Measurements from ENCODE around the gene AJAP1.

The AJAP1 gene

DNA sequence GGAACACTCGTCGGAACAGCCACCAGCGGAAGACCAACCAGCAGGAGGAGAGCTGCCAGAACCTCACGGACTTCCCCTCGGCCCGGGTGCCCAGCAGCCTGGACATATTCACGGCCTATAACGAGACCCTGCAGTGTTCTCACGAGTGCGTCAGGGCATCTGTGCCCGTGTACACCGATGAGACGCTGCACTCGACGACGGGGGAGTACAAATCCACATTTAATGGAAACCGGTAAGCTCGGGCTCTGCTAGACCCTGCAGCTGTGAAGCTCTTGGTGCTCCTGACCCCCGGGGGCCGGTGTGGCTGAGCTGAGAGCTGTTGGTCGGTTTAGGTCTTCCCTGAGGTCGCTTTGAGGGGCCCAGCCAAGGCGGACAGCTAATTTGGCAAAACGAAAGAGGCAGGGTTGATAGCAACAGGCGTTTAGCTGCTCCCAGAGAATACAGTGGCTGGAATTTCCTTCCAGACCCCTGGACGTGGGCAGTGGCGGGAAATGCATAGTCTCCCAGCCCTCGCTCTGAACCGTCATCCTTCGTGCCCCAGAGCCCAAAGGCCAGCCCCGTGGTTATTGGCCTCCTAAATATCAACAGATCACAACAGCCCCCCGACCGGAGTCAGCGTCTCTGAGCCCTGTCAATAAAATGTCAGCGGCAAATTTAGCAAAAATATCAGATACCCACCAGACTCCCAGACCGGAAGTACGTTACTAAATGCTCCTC, 118.0 kb downstream of the AJAP1 start:
- no peak for DNase-seq (ENCODE audit: low spot score)

DNA sequence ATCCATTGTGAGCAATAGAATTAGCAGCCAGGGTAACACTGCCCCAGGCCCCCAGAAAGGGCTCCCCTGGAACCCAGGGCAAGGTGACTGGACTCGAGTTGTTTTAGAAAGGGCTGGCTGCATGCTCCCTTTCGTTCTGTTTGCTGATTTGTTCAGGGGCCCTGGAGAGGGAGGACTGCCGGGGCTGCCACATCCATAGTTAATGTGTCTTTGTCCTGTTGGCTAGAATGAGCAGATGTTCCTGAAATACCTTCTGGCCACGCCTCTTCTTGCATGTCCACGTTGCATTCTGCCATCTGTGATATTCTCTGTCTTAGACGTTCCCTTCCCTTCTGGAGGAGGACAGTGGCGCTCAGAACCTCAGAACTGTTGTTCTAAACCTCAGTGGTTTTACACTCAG, 118.8 kb downstream of the AJAP1 start:
- no peak for DNase-seq (ENCODE audit: low spot score)

- DNase-seq (ENCODE audit: low spot score), result no peak
Measured at GRCh38 chr1:4775506-4775905, 121.1 kb downstream of the AJAP1 start.

DNA sequence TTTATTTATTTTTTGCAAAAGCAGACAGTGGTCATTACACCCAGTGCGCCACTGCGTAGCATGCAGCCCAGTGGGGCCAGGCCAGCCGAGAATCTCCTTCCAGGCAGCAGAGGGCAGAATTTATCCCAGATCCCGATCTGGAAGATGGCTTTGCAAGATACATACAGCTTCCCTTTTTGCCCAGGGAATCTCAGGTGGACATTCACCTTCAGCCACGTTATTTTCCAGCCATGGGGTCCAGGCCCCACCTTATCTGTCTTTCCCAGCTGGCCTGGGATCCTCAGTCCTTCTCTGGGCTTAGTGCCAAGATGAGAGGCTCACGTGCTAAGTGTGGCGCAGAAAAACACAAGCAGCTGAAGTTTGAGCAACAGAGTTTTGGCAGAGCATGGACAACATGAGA, 123.6 kb downstream of the AJAP1 start:
- no peak for DNase-seq (ENCODE audit: low spot score)

- DNase-seq (ENCODE audit: low spot score), result no peak
Measured at GRCh38 chr1:4781646-4782045, 127.2 kb downstream of the AJAP1 start.

DNA sequence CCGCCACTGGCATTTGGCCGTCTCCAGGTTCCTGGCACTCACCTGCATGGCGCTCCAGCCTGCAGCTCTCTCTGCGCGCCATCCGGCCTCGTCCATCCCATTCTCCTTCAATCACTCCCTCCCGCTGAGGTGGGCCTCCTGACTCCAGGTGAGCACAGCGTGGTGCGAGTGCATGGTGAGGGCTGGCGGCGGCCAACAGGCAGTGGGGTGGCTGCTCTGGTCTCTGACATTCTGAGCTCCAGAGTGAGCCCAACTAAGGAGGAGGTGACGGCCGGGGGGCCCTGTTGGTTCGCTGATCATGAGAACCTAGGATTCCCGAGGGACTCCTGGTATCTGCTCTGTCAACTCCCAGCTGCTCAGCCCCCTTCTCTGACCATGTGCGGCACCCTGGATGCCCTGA, 130.4 kb downstream of the AJAP1 start:
- no peak for DNase-seq (ENCODE audit: low spot score)

GRCh38 chr1:4786055-4786454, 131.6 kb downstream of the AJAP1 start:
- no peak for DNase-seq (ENCODE audit: low spot score)

- no peak for DNase-seq (ENCODE audit: low spot score)
Measured at GRCh38 chr1:4787551-4787950, 133.1 kb downstream of the AJAP1 start.

DNA sequence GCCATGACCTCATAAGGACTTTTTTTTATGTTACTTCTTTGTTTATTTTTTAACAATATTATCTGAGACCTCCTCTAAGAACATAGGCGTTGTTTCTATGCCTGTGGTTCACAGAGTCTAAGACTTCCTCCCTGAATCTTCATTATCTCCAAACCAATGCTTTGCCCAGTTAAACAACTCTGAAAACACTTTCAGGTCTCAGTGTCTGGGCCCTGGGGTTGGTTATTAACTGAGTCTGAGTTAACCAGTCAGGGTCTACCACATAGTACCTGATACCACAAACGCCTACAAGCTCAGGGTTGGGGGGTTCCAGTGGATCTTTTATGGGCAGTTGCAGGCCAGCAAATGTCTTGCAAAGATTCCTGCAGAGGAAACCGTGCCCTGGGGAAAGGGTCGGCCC, 138.2 kb downstream of the AJAP1 start:
- DNase-seq (ENCODE audit: low spot score), result no peak

- DNase-seq (ENCODE audit: low spot score), result no peak
Measured at GRCh38 chr1:4794020-4794780, 139.8 kb downstream of the AJAP1 start.

GRCh38 chr1:4796161-4797015, 142.0 kb downstream of the AJAP1 start:
- no peak for DNase-seq (ENCODE audit: low spot score)

DNA sequence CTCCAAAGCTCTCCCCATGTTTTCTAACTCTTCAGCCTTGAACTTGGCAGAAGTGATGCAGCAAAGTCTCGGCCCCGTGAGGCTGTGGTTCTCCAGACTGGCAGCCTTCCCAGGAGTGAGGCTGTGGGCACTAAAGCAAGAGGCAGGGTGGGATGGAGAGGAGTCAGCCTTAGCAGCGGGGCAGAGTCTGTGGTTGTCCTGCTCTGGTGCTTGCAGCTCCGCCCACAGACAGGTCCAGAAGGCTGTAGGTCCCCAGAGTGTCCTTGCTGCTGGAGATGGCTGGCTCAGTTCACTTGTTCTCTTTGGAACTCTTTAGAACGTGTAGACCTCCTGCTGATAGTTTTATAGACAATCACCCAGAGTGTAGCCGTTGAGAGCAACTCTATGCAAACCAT, 142.6 kb downstream of the AJAP1 start:
- no peak for DNase-seq (ENCODE audit: low spot score)

- no peak for DNase-seq (ENCODE audit: low spot score)
Measured at GRCh38 chr1:4797429-4797828, 143.0 kb downstream of the AJAP1 start.

- DNase-seq (ENCODE audit: low spot score), result no peak
Measured at GRCh38 chr1:4801192-4801924, 146.9 kb downstream of the AJAP1 start.

DNA sequence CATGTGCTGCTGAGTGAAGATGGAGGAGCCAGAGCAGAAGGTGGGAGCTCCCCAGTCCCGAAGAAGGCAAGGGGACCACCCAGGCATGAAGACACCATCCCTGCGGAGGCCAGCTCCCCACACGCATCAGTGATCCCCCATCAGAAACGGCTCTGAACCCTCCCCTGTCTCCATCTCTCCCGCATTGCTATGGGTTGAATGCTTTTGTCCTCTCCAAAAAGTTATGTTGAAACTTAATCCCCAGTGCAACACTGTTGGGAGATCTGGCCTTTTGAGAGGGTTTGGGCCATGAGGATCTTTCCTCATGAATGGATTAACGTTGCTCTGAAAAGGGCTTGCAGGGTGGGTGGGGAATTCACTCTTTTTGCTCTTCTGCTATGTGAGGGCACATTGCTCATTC, 147.6 kb downstream of the AJAP1 start:
- DNase-seq (ENCODE audit: low spot score), result no peak

DNA sequence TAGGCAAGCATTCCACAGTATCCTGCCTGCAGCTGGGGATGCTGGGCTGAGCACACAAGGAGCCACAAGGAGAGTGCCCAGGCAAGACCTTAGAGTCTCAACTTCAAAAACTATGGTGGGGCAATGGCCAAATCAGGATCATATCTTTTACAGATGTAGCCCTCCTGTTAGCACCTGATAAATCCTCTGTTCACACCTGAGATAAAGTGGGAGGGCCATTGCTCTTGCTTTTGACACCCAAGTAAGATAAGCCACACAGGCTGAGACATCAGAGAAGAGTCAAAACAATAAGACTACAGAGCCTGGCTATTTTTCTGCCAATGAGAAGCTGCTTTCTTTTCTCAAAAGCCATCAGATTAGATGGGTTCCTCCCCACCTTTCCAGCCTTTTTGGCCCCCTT, 148.9 kb downstream of the AJAP1 start:
- DNase-seq (ENCODE audit: low spot score), result no peak

GRCh38 chr1:4805987-4806386, 151.6 kb downstream of the AJAP1 start:
- DNase-seq (ENCODE audit: low spot score), result no peak

- no peak for DNase-seq (ENCODE audit: low spot score)
Measured at GRCh38 chr1:4820543-4820942, 166.1 kb downstream of the AJAP1 start.

- DNase-seq (ENCODE audit: low spot score), result no peak
Measured at GRCh38 chr1:4825800-4826450, 171.5 kb downstream of the AJAP1 start.

- no peak for DNase-seq (ENCODE audit: low spot score)
Measured at GRCh38 chr1:4830707-4831106, 176.3 kb downstream of the AJAP1 start.

DNA sequence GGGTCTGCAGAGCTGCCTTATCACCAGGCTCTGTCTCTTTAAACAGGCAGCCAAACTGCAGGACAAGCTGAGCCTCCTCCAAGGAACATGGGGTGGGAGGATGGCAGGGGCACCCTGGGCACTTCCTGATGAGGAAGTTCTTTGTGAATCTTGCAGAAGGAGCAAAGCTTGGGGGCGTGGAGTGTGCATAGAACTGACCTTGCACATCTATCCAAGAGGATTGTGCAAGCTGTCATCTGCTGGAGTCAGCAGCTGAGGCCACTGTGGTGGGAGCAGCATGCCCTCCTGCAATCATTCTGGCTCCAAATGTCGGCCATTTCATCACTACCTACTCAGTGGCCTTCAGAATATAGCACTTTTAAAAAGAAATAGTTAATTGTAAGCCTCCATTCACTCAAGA, 182.2 kb downstream of the AJAP1 start:
- no peak for DNase-seq (ENCODE audit: low spot score)
